HCT116 (cell line): ENCODE measurements around the gene PHF20. TPM values are rescaled to one million over a fixed set of nuclear protein-coding genes. Genes with fewer than 3 reads are reported as not detected.

ENCODE experiments used
- ATAC-seq: fragments of 200-7000 bp; cut with Tn5 transposase; 2 replicates; pipeline ENCODE4 v1.9.1; 2020; ENCODE audit warnings: mild to moderate bottlenecking, moderate library complexity
- BruUV-seq: library from RNA; stranded (reverse); fragments of 400-500 nt; replicated peaks from 2 replicates; lab custom pipeline; 2021; lab: Mats Ljungman, UMichigan
- CTCF ChIA-PET: fragments of 300-600 bp; sonication (Branson Sonifier 250); formaldehyde crosslinking; loops from one replicate; lab custom pipeline; 2021; ENCODE audit warnings: antibody characterized with exemption; lab: Charles Lee
- POLR2A ChIA-PET: fragments of 300-600, 350-600 bp; sonication (Branson Sonifier 250); formaldehyde crosslinking; loops from one replicate; lab custom pipeline; 2021; ENCODE audit warnings: antibody characterized with exemption; lab: Charles Lee
- RAD21 ChIA-PET, 2 experiments: fragments of 300-600 bp; sonication (Branson Sonifier 250); formaldehyde crosslinking; loops; one replicate each; lab custom pipeline; 2023; ENCODE audit warnings: low total read pairs in 2 of 2; ENCODE audit not compliant: uncharacterized antibody in 2 of 2, unreplicated experiment in 2 of 2, low non-redundant PET in 1 of 2; lab: Charles Lee
- DNase-seq: peaks from one replicate; pipeline ENCODE4 v3.0.0-alpha.2; 2010; ENCODE audit warnings: low read depth, low spot score
- H2AFZ ChIP-seq: fragments of 200-600 bp; shearing (Covaris generic), sonication (generic); 2 replicates; pipeline ENCODE4 v1.6.1; 2017; ENCODE audit warnings: low read depth, mixed run types, mixed read lengths, antibody characterized with exemption, low read length; ENCODE audit not compliant: poor library complexity, severe bottlenecking
- H3K27ac ChIP-seq: 2 replicates; pipeline ENCODE4 v1.5.1; 2012; ENCODE audit warnings: low read depth, low read length
- H3K27me3 ChIP-seq: fragments of 200-600 bp; sonication (generic); 2 replicates; pipeline ENCODE4 v1.6.1; 2016; ENCODE audit warnings: mixed run types, low read length, mixed read lengths; ENCODE audit not compliant: insufficient read depth
- H3K36me3 ChIP-seq, 2 experiments: fragments of 200-500 bp in 1 of 2; fragments of 200-600 bp in 1 of 2; sonication (Bioruptor generic) in 1 of 2; sonication (generic) in 1 of 2; 2 replicates each; pipeline versions ENCODE4 v1.5.1 to v1.6.1; 2014 to 2016; ENCODE audit warnings: low read length in 2 of 2, inconsistent platforms in 1 of 2, mixed read lengths in 1 of 2, mixed run types in 1 of 2; ENCODE audit not compliant: insufficient read depth in 2 of 2, control insufficient read depth in 1 of 2
- H3K4me1 ChIP-seq, 2 experiments: fragments of 200-600 bp in 1 of 2; sonication (generic) in 1 of 2; 2 replicates each; pipeline versions ENCODE4 v1.5.1 to v1.6.1; 2012 to 2017; ENCODE audit warnings: low read length in 2 of 2, inconsistent platforms in 1 of 2, mild to moderate bottlenecking in 1 of 2, mixed read lengths in 1 of 2, mixed run types in 1 of 2, moderate library complexity in 1 of 2; ENCODE audit not compliant: insufficient read depth in 2 of 2, control insufficient read depth in 1 of 2
- H3K4me2 ChIP-seq: fragments of 200-600 bp; sonication (generic); 2 replicates; pipeline ENCODE4 v1.6.1; 2017; ENCODE audit warnings: mixed run types, low read length, mixed read lengths
- H3K4me3 ChIP-seq, 2 experiments: fragments of 200-600 bp in 1 of 2; sonication (generic) in 1 of 2; replicated peaks in 1 of 2; 2 replicates each; pipeline ENCODE4 v1.5.1; 2011 to 2016; ENCODE audit warnings: low read length in 2 of 2, control low read depth in 1 of 2, low read depth in 1 of 2, mild to moderate bottlenecking in 1 of 2, mixed read lengths in 1 of 2, mixed run types in 1 of 2
- H3K79me2 ChIP-seq: fragments of 200-600 bp; sonication (generic); 2 replicates; pipeline ENCODE4 v1.6.1; 2017; ENCODE audit warnings: mild to moderate bottlenecking, mixed run types, low read length, moderate library complexity, mixed read lengths; ENCODE audit not compliant: insufficient read depth
- H3K9ac ChIP-seq: fragments of 200-600 bp; sonication (generic); 2 replicates; pipeline ENCODE4 v1.6.1; 2016; ENCODE audit warnings: low read length, mixed read lengths
- H3K9me2 ChIP-seq: fragments of 200-600 bp; sonication (generic), shearing (Covaris generic); 2 replicates; pipeline ENCODE4 v1.6.1; 2017; ENCODE audit warnings: mixed run types, mild to moderate bottlenecking, moderate library complexity; ENCODE audit not compliant: insufficient read depth
- H3K9me3 ChIP-seq, 2 experiments: fragments of 200-500 bp in 1 of 2; fragments of 200-600 bp in 1 of 2; sonication (Bioruptor generic) in 1 of 2; sonication (generic) in 1 of 2; 2 replicates each; pipeline ENCODE4 v1.6.1; 2014 to 2017; ENCODE audit warnings: low read length in 2 of 2, mixed read lengths in 2 of 2, inconsistent platforms in 1 of 2, low read depth in 1 of 2, mild to moderate bottlenecking in 1 of 2, mixed run types in 1 of 2, moderate library complexity in 1 of 2; ENCODE audit not compliant: control insufficient read depth in 1 of 2, insufficient read depth in 1 of 2
- H4K20me1 ChIP-seq: fragments of 200-600 bp; sonication (generic), shearing (Covaris generic); 2 replicates; pipeline ENCODE4 v1.6.1; 2017; ENCODE audit warnings: mixed run types, mild to moderate bottlenecking, moderate library complexity; ENCODE audit not compliant: insufficient read depth
- ATF3 ChIP-seq: IDR thresholded peaks from 2 replicates; pipeline ENCODE4 v1.6.1; 2012
- CEBPB ChIP-seq: IDR thresholded peaks from 2 replicates; pipeline ENCODE4 v1.6.1; 2012; ENCODE audit warnings: low read depth
- CTCF ChIP-seq, 3 experiments: fragments of 200-600 bp in 1 of 3; sonication (generic) in 1 of 3; IDR thresholded peaks in 2 of 3; conservative IDR thresholded peaks in 1 of 3; 2 replicates each; pipeline ENCODE4 v1.5.1; 2012 to 2017; ENCODE audit warnings: low read depth in 2 of 3, low read length in 2 of 3, antibody characterized with exemption in 1 of 3, borderline replicate concordance in 1 of 3, control low read depth in 1 of 3, mild to moderate bottlenecking in 1 of 3, mixed read lengths in 1 of 3, mixed run types in 1 of 3, moderate library complexity in 1 of 3; ENCODE audit not compliant: insufficient read depth in 1 of 3
- EGR1 ChIP-seq: IDR thresholded peaks from 2 replicates; pipeline ENCODE4 v1.6.1; 2012; ENCODE audit warnings: low read depth
- ELF1 ChIP-seq: IDR thresholded peaks from 2 replicates; pipeline ENCODE4 v1.6.1; 2012; ENCODE audit warnings: low read depth, borderline replicate concordance
- EZH2 ChIP-seq: fragments of 200-600 bp; sonication (generic); IDR thresholded peaks from 2 replicates; pipeline ENCODE4 v1.6.1; 2017; ENCODE audit warnings: antibody characterized with exemption, mixed run types
- EZH2phosphoT487 ChIP-seq: fragments of 200-600 bp; IDR thresholded peaks from 2 replicates; pipeline ENCODE4 v1.6.1; 2018; ENCODE audit warnings: antibody characterized with exemption, borderline replicate concordance
- FOSL1 ChIP-seq: IDR thresholded peaks from 2 replicates; pipeline ENCODE4 v1.6.1; 2012; ENCODE audit warnings: low read depth
- MAX ChIP-seq: IDR thresholded peaks from 2 replicates; pipeline ENCODE4 v1.6.1; 2012
- RAD21 ChIP-seq: IDR thresholded peaks from 2 replicates; pipeline ENCODE4 v1.6.1; 2012; ENCODE audit warnings: low read depth, mild to moderate bottlenecking
- REST ChIP-seq: IDR thresholded peaks from 2 replicates; pipeline ENCODE4 v1.6.1; 2012; ENCODE audit warnings: low read depth
- SIN3A ChIP-seq: IDR thresholded peaks from 2 replicates; pipeline ENCODE4 v1.6.1; 2012; ENCODE audit warnings: low read depth
- SP1 ChIP-seq: IDR thresholded peaks from 2 replicates; pipeline ENCODE4 v1.6.1; 2012; ENCODE audit warnings: low read depth
- SRF ChIP-seq: IDR thresholded peaks from 2 replicates; pipeline ENCODE4 v1.6.1; 2012; ENCODE audit warnings: low read depth
- ZBTB33 ChIP-seq: IDR thresholded peaks from 2 replicates; pipeline ENCODE4 v1.6.1; 2011; ENCODE audit warnings: mild to moderate bottlenecking, low read length, moderate library complexity; ENCODE audit not compliant: insufficient replicate concordance; ENCODE audit errors: extremely low read depth
- ZFX ChIP-seq: fragments of 450-650 bp; IDR thresholded peaks from 2 replicates; pipeline ENCODE4 v1.6.1; 2017
- intact Hi-C: fragments of 100-400 bp; cut with micrococcal nuclease; formaldehyde crosslinking; loops from 2 replicates; pipeline ENCODE4 v1.10.0; 2022
- total RNA-seq: library from RNA; stranded (reverse); gene quantifications from one replicate; pipeline ENCODE4 v1.2.1, GENCODE V29; 2021; ENCODE audit not compliant: unreplicated experiment

PHF20 gene
- total RNA-seq, 1 experiment from 2014 or later: 40.8 TPM

- TF ChIP-seq CTCF (IDR thresholded peaks at IDR 0.05 in 2 of 3, conservative IDR thresholded peaks at IDR 0.05 in 1 of 3; ENCODE audit: borderline replicate concordance in 1 of 3, insufficient read depth in 1 of 3, low read depth in 2 of 3, low read length in 2 of 3) (no peak), EZH2phosphoT487 (no peak), ELF1 (no peak), CEBPB (no peak), REST (no peak)
These were observed 167.4 kb downstream of the PHF20 start (continued) for GRCh38 chr20:35939264-35939663.

GRCh38 chr20:35941620-35942019, 169.8 kb downstream of the PHF20 start:
- no peaks in the 10 kb centered on the region for H3K9me3 ChIP-seq
- H4K20me1 ChIP-seq: no peaks in the 10 kb centered on the region
- ChIA-PET POLR2A (no interaction called here), CTCF (interaction anchor here (3.1 kb wide), 1 partner anchor 12 kb away, joined by 15 read pairs; the partner anchor contains the start of gene SCAND1), RAD21 (no interaction called here)
- no peak overlapping the region for H3K27ac ChIP-seq
- H3K27me3 ChIP-seq: no peaks in the 10 kb centered on the region
- peaks cover 0 to 3% of the 10 kb centered on the region in 2 experiments; a peak in 1 of 4 replicates for H3K36me3 ChIP-seq
- H3K4me3 ChIP-seq: no peak overlapping the region
- ATAC-seq (no peak), DNase-seq (no peak)
- no peaks in the 10 kb centered on the region for H3K4me1 ChIP-seq
- TF ChIP-seq MAX (no peak), ATF3 (no peak), SIN3A (no peak), SP1 (no peak), SRF (no peak), EGR1 (no peak), ZFX (no peak), FOSL1 (no peak), RAD21 (no peak), EZH2 (no peak), ZBTB33 (no peak)
- no peaks in the 10 kb centered on the region for H3K9me2 ChIP-seq
- no peaks in the 10 kb centered on the region for H3K79me2 ChIP-seq
- no peak overlapping the region for H2AFZ ChIP-seq
- no peak overlapping the region for H3K4me2 ChIP-seq
- intact Hi-C loops: no loop called here
- BruUV-seq: no TSS peak
- no peak overlapping the region for H3K9ac ChIP-seq
